Osteoblast (primary cell): ENCODE data around the gene MYOM1. TPM values are rescaled to one million over a fixed set of nuclear protein-coding genes. Genes with fewer than 3 reads are reported as not detected.
A peak's percentile ranks its signal among the peaks of the same experiment; 100 is the strongest.

Experiments
- DNase-seq: peaks from one replicate; pipeline ENCODE4 v3.0.0; 2011; ENCODE audit warnings: low spot score, mixed read lengths; ENCODE audit not compliant: insufficient read length; ENCODE audit errors: missing footprints
- H2AFZ ChIP-seq: 2 replicates; pipeline ENCODE4 v1.6.0; 2011; ENCODE audit warnings: mild to moderate bottlenecking, low read length
- H3K27ac ChIP-seq: 2 replicates; pipeline ENCODE4 v1.5.1; 2011; ENCODE audit warnings: mild to moderate bottlenecking, low read depth, low read length, moderate library complexity
- H3K27me3 ChIP-seq: 2 replicates; pipeline ENCODE4 v1.6.0; 2012; ENCODE audit warnings: mild to moderate bottlenecking, control low read depth, inconsistent platforms, low read length, moderate library complexity; ENCODE audit not compliant: insufficient read depth
- H3K36me3 ChIP-seq: 2 replicates; pipeline ENCODE4 v1.5.1; 2011; ENCODE audit warnings: mild to moderate bottlenecking, low read length, control low read depth, moderate library complexity; ENCODE audit not compliant: insufficient read depth
- H3K4me1 ChIP-seq: 2 replicates; pipeline ENCODE4 v1.5.1; 2011; ENCODE audit warnings: mild to moderate bottlenecking, low read length, control low read depth, moderate library complexity; ENCODE audit not compliant: insufficient read depth
- H3K4me2 ChIP-seq: 2 replicates; pipeline ENCODE4 v1.6.0; 2011; ENCODE audit warnings: mild to moderate bottlenecking, low read length; ENCODE audit not compliant: insufficient read depth
- H3K4me3 ChIP-seq: fragments of 200-600 bp; sonication (generic); 3 replicates; pipeline ENCODE4 v1.5.1; 2012; ENCODE audit warnings: mild to moderate bottlenecking, low read length, inconsistent platforms; ENCODE audit not compliant: insufficient read depth
- H3K79me2 ChIP-seq: 2 replicates; pipeline ENCODE4 v1.6.0; 2012; ENCODE audit warnings: mild to moderate bottlenecking, low read length, control low read depth, inconsistent platforms; ENCODE audit not compliant: insufficient read depth
- H3K9me3 ChIP-seq: 2 replicates; pipeline ENCODE4 v1.5.1; 2011; ENCODE audit warnings: low read depth, low read length, control low read depth
- H4K20me1 ChIP-seq: 2 replicates; pipeline ENCODE4 v1.6.0; 2012; ENCODE audit warnings: mild to moderate bottlenecking, low read length, control low read depth; ENCODE audit not compliant: insufficient read depth
- total RNA-seq: library from RNA; depleted of rRNA; stranded (reverse); fragments of >200 nt; gene quantifications from 2 replicates; pipeline ENCODE4 v1.2.3, GENCODE V29; 2012
- TF ChIP-seq, protein P1 (sequence below): IDR thresholded peaks from 2 replicates; pipeline ENCODE4 v1.5.1; 2011; ENCODE audit warnings: mild to moderate bottlenecking, low read depth, low read length, moderate library complexity; ENCODE audit errors: extremely low read depth

MYOM1 gene
- total RNA-seq, 1 donor, result 1.8 TPM

DNA sequence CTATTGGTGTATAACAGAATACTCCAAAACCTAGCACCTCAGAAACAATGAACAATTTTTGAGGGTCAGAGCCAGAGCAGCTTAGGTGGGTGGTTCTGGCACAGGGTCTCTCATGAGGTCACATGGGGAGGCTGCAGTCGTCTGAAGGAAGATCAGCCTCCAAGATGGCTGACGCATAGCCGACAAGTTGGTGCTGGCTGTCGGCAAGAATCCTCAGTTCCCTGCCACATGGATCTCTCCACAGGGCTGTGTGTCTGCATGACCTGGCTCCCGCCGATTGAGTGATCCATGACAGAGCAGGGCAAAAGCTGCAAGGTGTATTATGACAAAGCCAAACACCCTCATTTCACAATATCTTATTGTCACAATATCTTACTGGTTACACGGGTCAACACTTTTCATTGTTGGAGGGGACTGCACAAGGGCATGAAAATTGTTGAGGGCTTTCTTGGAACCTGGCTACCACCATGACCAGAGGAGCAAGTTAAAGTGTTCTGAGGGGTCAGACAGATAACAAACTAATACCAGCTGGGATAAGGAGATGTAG, 46.4 kb upstream of the MYOM1 start:
- peaks cover 60% of the 10 kb centered on the region for H3K4me1 ChIP-seq
- no peak overlapping the region for H2AFZ ChIP-seq
- no peak for DNase-seq
- H3K9me3 ChIP-seq, result no peaks in the 10 kb centered on the region
- peaks cover 82% of the 10 kb centered on the region for H4K20me1 ChIP-seq
- no peaks in the 10 kb centered on the region for H3K36me3 ChIP-seq
- TF ChIP-seq, protein P1, sequence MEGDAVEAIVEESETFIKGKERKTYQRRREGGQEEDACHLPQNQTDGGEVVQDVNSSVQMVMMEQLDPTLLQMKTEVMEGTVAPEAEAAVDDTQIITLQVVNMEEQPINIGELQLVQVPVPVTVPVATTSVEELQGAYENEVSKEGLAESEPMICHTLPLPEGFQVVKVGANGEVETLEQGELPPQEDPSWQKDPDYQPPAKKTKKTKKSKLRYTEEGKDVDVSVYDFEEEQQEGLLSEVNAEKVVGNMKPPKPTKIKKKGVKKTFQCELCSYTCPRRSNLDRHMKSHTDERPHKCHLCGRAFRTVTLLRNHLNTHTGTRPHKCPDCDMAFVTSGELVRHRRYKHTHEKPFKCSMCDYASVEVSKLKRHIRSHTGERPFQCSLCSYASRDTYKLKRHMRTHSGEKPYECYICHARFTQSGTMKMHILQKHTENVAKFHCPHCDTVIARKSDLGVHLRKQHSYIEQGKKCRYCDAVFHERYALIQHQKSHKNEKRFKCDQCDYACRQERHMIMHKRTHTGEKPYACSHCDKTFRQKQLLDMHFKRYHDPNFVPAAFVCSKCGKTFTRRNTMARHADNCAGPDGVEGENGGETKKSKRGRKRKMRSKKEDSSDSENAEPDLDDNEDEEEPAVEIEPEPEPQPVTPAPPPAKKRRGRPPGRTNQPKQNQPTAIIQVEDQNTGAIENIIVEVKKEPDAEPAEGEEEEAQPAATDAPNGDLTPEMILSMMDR, result no peak
- no peak overlapping the region for H3K4me2 ChIP-seq
- H3K27ac ChIP-seq, result no peak overlapping the region
- peaks cover 97% of the 10 kb centered on the region for H3K79me2 ChIP-seq
- H3K27me3 ChIP-seq, result no peaks in the 10 kb centered on the region
- no peak overlapping the region for H3K4me3 ChIP-seq

DNA sequence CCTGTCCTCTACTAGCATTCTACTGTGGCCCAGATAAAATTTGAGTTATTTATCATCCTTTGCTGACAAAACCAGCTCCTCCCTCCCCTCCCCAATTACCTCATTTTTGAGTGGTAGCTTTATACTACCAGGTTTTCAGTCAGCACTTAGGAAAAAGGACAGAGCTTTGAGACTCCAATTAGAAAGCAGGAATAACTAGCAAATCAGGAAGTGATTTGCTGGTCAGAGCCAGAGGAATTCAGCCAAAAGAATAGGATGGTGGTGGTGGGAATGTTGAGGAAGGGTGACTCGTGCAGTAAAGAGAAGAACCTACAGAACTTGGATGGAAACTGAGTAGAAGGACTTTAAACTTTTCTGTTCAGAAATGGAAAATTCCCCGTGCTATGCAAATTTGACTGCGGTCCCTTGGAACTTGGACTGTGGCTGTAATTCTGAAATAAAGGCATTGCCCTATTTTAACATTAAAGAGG, 45.8 kb upstream of the MYOM1 start:
- H3K4me1 ChIP-seq, result peaks cover 65% of the 10 kb centered on the region
- DNase-seq, result no peak

DNA sequence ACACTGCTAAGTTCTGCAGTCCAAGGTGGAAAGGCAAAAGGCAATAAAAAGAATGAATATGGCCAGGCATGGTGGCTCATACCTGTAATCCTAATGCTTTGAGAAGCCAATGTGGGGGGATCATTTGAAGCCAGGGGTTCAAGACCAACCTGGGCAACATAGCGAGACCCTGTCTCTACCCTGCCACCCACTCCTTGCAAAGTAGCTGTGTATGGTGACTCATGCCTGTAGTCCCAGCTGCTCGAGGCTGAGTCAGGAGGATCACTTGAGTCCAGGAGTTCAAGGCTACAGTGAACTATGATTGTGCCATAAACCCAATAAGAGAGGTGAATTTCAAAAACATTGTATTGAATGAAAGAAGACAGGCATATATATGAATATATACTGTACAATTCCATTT, 44.6 kb upstream of the MYOM1 start:
- peaks cover 2% of the 10 kb centered on the region for H3K36me3 ChIP-seq
- H3K4me1 ChIP-seq, result peaks cover 61% of the 10 kb centered on the region

More for the DNA sequence above, 45.8 kb upstream of the MYOM1 start:
- Histone ChIP-seq H3K27me3 (no peaks in the 10 kb centered on the region), H3K36me3 (no peaks in the 10 kb centered on the region), H3K27ac (peak overlapping the region; percentile 6), H3K4me2 (peak overlapping the region; percentile 0), H3K79me2 (peaks cover 93% of the 10 kb centered on the region), H3K9me3 (no peaks in the 10 kb centered on the region), H2AFZ (no peak overlapping the region), H3K4me3 (no peak overlapping the region), H4K20me1 (peaks cover 78% of the 10 kb centered on the region)
- TF ChIP-seq, protein P1, result no peak

DNA sequence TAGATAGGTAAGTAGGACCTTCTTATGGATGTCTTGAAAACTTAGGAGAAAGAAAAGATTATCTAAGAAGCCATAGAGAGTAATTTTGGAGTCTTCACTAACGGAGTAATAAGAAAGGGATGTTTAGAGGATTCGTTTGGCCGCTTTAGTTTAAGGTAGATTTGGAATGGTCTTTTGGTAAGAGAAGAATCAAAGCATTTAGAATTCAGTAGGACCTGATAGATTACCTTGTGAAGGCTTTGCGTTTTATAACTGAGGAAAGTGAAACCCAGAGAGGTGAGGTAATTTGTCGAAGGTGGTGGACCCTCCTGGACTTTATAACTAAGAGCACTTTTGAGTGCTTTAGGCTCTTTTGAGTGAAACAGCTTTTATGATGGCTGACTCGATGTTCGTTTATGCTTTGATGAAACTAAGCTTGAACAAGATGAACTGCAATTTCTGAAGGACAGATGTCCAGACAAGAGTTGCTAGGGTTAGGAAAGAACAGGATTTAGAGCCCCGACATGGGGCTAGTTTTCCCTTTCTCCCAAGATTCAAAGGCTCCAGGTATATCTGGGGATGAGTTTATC, 43.4 kb upstream of the MYOM1 start:
- DNase-seq, result peak; percentile 52
- Histone ChIP-seq H3K27ac (peak overlapping the region; percentile 97), H2AFZ (no peak overlapping the region), H3K4me1 (peaks cover 50% of the 10 kb centered on the region), H3K79me2 (peaks cover 71% of the 10 kb centered on the region), H3K36me3 (peaks cover 13% of the 10 kb centered on the region), H4K20me1 (peaks cover 56% of the 10 kb centered on the region), H3K9me3 (no peaks in the 10 kb centered on the region), H3K4me2 (peak overlapping the region; percentile 87), H3K27me3 (no peaks in the 10 kb centered on the region), H3K4me3 (peak overlapping the region; percentile 97)
- TF ChIP-seq, protein P1, result no peak

More for the DNA sequence above, 44.6 kb upstream of the MYOM1 start:
- DNase-seq, result no peak
- TF ChIP-seq, protein P1, result no peak
- Histone ChIP-seq H3K27me3 (no peaks in the 10 kb centered on the region), H2AFZ (no peak overlapping the region), H3K4me2 (peak overlapping the region; percentile 87), H3K79me2 (peaks cover 83% of the 10 kb centered on the region), H3K27ac (no peak overlapping the region), H3K4me3 (no peak overlapping the region), H4K20me1 (peaks cover 67% of the 10 kb centered on the region), H3K9me3 (no peaks in the 10 kb centered on the region)
